ACHN (cell line): ENCODE data around the gene DARS2.
"Not testable (repeated sequence)": the region's sequence is repeated elsewhere in the genome, so short reads cannot be mapped to it uniquely, and the experiment has no call there.

Source experiments
- DNase-seq: peaks from one replicate; pipeline ENCODE4 v3.0.0-alpha.2; 2015
- in situ Hi-C: cut with HindIII; loops from 2 replicates; pipeline ENCODE4 v1.10.0; 2017; ENCODE audit warnings: low sequenced_read_pairs, low pct_ligation_motif_present, low pct_unique_long_range_greater_than_20kb

DARS2 gene

DNA sequence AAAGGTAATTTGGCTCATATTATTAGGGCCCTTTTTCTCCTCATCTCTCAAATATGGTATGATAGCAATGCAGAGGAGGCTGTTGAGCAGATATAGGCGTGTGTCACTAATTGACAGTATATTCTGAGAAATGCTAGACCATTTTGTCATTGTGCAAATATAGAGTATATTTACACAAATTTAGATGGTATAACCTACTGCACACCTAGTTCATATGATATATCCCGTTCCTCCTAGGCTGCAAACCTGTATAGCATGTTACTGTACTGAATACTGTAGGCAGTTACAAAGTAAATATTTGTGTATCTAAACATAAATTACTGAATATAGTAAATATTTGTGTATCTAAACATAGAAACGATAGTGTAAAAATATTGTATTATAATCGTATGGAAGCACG lies 52.3 kb downstream of the DARS2 start:
- in situ Hi-C loops: no loop called here

DNA sequence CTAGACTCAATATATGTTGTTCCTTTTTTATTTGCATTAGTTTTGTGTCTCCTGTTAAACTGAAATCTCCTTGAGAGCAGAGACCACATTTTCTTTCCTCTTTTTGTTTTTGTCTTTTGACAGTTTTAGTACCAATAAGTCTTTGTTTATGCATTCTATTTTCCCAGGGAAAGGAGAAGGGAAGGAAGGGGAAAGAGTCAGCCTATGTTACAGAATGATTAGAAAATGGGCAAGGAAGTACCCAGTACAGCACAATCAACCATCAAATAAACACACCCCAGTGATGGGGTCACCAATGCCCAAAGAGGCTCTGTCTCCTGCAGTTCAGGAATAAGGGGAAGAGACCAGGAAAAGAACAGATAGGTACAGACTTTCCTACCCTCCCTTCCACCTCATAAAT lies 53.8 kb downstream of the DARS2 start:
- no peak for DNase-seq
- in situ Hi-C loops: no loop called here

More for the DNA sequence above, 52.3 kb downstream of the DARS2 start:
- no peak for DNase-seq

DNA sequence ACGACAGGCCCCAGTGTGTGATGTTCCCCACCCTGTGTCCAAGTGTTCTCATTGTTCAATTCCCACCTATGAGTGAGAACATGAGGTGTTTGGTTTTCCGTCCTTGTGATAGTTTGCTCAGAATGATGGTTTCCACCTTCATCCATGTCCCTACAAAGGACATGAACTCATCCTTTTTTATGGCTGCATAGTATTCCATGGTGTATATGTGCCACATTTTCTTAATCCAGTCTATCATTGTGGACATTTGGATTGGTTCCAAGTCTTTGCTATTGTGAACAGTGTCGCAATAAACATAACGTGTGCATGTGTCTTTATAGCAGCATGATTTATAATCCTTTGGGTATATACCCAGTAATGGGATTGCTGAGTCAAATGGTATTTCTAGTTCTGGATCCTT lies 56.6 kb downstream of the DARS2 start:
- DNase-seq, in situ Hi-C loops: not testable (repeated sequence)

DNA sequence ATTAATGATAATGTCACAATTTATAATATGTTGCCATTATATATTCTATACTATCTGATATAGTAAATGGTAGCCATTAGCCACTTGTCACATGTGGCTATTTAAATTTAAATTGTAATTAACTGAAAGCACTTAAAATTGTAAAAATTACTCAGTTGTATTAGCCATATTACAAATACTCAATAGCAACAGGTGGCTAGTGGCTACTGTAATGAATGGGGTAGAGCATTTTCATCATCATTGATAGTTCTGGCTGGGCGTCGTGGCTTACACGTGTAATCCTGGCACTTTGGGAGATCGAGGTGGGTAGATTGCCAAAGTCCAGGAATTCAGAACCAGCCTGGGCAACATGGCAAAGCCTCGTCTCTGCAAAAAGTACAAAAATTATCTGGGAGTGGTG lies 60.2 kb downstream of the DARS2 start:
- DNase-seq: no peak
- in situ Hi-C loops: no loop called here

DNA sequence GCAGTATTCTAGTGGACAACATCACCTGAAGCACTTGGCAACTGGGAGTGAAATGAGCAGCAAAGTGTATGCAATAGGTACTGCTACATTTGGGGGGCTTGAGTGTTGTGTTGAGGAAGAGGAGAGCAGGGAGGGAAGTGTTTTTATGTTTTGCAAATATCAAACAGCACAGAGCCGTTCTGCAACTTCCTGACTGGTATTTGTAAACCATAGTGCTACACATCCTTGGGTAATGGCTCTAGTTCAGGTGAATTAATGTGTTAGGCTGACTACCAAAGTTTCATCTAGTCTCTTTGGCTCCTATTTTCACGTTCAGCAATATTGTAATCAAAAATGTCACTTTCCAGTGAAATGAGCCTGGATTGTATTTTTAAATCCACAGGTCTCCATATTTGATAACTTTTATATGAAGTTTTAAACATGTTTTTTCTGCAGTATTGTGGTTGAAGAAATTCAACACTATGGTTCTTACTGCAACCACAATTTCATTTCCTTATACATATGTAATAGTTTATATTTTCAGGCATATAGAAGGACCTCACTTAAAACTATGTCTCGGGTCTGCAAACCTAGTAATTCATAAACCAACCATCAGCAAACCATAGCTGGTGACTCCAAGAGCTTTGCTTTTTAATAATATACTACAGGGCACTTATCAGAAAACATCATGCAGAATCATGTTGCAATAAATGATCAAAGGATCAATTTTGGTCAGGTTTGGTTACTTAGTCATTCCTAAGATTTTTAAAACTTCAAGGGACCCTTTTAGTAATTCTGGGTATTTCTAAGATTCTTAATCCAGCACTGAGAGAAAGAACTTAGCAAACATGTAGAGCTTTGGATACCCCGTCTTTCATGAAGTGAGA lies 62.5 kb downstream of the DARS2 start:
- DNase-seq: no peak
- in situ Hi-C loops: no loop called here

DNA sequence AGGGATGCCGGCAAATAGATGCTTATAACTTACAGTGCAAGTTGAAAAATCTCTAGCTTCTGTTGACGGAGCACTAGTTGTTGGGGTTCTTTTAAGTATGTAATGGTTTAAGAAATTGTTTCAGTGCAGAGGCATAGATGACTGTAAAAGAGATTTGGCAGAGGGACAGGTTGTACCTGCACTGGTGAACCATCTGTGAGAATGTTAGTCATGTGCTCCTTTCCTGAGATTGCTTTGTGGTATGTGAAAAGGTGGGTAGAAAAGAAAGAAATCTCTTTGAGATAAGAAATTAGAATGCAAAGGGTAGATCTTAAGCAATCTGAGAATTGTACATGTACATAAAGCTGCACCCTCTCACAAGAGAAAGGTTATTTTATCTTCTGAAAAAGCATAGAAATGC lies 63.2 kb downstream of the DARS2 start:
- in situ Hi-C loops: no loop called here
- no peak for DNase-seq

DNA sequence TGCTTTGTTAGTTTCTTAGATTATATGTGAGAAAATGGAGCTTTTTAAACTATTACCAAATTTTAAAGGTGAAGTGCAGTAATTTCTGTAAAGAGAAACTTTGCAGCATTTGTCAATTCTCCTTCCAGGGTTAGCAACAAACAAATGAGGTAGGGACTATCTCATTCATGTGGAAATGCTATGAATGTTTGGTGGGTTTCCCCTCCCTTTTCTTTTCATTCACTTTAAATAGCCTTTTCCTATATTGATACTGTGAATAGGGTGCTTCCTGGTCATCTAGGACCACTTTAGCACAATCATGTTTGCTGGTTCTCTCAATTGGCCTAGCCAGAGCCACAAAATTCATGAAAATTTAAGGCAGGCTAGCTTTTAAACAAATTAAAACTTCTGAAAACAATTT lies 64.3 kb downstream of the DARS2 start:
- in situ Hi-C loops: no loop called here
- DNase-seq: no peak

DNA sequence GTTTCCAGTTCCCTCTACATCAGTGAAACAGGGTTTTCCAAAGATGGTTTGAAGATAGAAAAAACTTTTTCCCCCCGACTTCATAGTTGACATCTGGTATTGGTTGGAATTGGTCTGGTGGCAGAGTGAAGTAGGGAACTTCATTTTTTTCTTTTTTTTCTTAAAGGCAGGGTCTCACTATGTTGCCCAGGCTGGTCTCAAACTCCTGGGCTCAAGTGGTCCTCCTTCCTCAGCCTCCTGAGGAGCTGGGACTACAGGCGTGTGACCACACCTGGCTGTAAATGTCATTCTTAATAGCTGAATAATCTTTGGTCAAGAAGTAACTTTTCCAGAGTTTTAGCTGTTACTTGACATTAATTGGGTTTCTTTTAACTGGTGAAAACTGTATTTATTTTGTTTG lies 65.4 kb downstream of the DARS2 start:
- no peak for DNase-seq
- in situ Hi-C loops: no loop called here

DNA sequence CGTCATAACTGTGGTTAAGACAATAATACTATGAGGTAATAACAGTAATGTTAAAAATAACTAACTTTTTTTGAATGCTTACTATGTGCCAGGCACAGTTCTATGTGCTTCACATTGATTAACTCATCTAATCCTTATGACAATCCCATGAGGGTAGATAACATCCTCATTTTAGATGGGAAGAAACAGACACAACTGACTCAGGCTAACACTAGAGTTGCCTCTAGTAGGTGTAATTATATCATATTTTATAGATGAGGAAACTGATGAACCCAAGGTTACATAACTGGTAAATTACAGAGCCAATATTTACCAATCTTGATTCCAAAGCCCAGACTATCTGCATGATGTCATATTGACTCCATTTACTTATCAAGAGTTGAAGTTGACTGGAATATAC lies 69.1 kb downstream of the DARS2 start:
- in situ Hi-C loops: no loop called here
- DNase-seq: no peak

DNA sequence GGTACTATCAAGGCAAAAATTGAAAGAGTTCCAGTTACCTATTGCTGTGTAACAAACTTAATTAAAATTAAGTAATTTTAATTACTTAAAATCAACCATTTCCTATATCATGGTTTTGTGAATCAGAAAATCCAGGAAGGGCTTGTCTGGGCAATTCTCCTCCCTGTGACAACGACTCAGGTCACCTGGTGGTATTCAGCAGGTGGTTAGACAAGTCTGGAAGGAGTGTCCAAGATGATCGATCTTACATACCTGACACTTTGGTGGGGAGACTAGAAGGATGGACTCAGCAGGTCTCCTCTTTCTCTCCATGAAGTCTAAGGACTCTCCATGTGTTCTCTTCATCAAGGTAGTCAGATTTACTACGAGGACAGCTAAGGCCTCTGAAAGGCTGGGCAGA lies 69.7 kb downstream of the DARS2 start:
- in situ Hi-C loops: no loop called here
- DNase-seq: no peak

DNA sequence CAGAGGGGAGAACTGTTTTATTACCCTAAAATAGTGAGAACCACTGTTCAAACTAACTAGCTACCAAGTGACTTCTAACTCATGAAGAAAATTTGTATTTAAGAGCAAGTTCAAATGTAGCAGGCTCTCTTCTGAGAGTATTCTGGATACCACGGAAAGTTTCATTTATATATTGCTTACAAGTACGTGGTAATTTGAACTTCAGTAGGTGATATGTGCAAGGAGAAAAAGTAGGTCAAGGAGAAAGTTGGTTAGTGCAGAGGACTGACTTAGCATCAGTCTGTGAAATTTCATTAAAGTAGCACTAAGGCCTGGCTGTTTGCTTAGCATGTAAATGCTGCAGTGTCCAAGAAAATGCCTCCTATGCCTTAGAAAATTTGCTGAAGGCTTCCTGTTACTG lies 76.0 kb downstream of the DARS2 start:
- no peak for DNase-seq
- in situ Hi-C loops: no loop called here

DNA sequence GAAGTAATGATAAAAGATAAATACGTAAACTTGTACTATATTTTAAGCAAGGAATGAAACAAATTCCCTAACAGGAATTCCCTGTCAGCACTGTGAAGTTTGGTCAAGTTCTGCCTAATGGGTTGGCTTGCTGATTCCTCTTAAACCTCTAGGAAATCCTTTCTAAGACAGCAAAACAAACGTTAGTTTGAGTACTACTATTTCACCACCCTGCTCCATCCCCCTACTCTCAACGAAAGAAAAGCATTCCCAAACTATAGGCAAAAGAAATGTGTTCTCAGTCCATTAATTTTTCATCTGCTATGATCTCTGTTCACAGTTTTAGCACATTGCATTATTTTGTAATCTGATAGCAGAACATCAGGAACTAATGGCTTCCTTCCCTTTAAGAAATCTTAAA lies 76.5 kb downstream of the DARS2 start:
- in situ Hi-C loops: no loop called here
- DNase-seq: no peak

DNA sequence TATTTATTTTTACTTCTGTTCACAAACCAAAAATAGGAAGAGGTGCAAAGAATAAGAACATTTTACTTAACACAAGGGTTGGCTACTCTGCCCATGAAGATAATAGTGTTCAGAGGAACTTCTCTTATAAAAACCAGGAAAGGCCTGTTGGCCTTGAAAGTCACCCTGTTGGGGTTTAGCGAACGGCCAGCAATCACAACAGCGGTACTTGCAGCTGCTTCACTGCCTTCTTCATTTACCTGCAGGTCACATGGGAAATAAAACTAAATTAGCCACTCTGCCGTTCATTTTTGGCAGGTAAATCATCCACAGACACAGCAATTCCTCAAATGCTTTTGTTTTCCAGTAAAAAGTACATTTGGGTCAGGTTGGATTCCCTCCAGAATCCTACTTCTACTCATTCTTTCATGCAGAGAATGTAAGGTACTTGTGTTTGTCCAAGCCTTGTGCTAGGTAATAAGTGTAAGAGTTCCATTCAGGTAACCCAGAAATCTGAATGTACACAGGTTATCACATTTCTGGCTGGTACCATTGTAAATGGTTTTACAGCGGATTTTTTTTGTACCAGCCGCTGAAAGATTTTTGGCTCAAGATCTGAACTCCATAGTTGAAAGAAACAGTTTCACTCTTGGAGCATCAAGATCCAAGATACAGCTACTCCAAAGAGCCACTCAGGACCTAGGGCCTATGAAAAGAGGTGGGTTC lies 79.5 kb downstream of the DARS2 start:
- in situ Hi-C loops: no loop called here
- DNase-seq: no peak
